GM12892 (cell line): ENCODE results near the gene SLC22A5.

Experiments used
- POLR2A ChIP-seq: IDR thresholded peaks from 2 replicates; pipeline ENCODE4 v1.6.1; 2011; ENCODE audit warnings: low read depth, low read length, control low read depth
- POLR2AphosphoS5 ChIP-seq: IDR thresholded peaks from 2 replicates; pipeline ENCODE4 v1.6.1; 2011; ENCODE audit warnings: low read depth, low read length, control low read depth

DNA sequence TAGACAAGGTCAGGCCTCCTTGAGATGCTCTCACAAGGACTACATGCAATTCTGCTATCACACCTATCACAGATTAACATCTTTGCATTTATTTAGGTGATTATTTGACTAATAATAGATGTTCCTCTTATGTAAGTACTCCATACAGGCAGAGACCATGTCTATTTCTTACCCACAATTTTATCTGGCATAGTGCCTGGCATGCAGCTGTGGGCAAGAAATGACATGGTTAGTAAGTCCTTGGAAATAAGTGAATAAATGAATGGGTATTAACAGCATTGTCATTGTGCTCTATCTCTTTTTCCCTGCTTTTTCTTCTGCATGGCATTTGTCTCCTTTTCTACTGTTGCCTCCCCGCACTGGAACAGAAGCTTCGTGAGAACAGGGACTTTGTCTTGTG is 49.4 kb downstream of the SLC22A5 start:
- TF ChIP-seq POLR2AphosphoS5 (no peak), POLR2A (no peak)
